Lung microvascular endothelial cell (primary cell): ENCODE data around the gene ZDHHC14. TPM values are rescaled to one million over a fixed set of nuclear protein-coding genes. Genes with fewer than 3 reads are reported as not detected.
"Not testable (repeated sequence)": the region's sequence is repeated elsewhere in the genome, so short reads cannot be mapped to it uniquely, and the experiment has no call there.

Experiments used
- DNase-seq, 2 donors: peaks; one replicate each; pipeline versions ENCODE4 v3.0.0 to v3.0.0-alpha.2; 2010; ENCODE audit warnings: low read depth in 2 of 2
- total RNA-seq: library from RNA; depleted of rRNA; stranded (reverse); fragments of >200 nt; gene quantifications from 2 replicates; pipeline ENCODE4 v1.2.1, GENCODE V29; 2014

The ZDHHC14 gene
- total RNA-seq, 1 donor from 2014 or later = 56.0 TPM

GRCh38 chr6:157684620-157685299, 303.8 kb downstream of the ZDHHC14 start:
- DNase-seq = no peak

DNA sequence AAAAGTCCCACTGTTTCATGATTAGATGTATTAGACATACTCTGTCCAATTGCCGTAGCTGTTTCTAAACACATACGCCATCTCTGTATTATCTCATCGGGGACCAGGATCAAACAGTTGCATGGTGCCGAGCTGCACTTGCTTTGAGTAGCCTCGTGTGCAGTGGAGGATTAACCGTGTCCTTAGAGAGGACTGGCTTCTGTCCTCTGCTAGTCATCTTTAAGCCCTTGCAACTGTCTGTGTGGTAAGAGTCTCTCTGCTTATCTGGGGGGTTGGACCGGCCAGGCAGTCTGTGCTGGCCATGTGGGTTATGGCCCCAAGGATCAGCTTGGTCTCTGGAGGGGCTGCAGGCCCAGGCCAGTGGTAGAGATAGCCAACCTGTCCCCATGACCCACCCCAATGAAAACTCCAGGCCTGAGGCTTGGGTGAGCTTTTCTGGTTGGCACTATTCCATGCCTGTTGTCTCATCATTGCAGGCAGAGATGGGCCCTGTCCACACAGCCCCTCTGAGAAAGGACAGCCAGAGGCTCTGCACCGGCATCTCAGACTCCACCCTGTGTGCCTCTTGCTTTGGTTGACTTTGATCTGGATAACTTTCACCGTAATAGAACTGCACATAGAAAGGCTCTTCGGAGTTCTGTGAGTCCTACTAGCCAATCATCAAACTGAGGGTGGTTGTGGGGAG, 304.7 kb downstream of the ZDHHC14 start:
- no peak for DNase-seq

- DNase-seq = no peak
These were observed 307.4 kb downstream of the ZDHHC14 start for GRCh38 chr6:157688275-157688959.

DNA sequence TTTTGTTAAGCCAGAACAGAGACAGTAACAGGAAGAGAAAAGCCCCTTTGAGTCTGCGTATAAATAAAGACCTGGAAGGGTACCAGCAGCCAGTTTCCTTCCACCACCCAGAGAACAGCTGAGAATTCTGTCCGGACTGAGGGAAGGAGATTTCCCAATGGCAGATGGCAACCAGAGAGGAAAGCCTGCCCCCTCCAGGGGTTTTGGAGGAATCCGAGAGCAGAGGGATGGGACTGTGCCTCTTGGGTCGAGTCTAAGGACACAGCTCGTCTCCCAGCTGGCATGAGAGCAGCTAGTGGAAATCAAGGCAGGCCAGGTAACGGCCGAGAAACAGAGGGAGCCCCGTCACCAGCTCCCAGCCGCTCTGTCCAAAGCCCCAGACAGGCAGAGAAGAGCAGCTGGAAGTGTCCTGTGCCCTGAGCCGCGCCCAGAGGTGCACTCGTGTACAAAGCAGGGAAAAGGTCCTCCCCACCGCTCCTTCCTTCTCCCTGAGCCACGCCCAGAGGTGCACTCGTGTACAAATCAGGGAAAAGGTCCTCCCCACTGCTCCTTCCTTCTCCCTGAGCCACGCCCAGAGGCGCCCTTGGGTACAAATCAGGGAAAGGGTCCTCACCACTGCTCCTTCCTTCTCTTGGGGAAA, 308.1 kb downstream of the ZDHHC14 start:
- no peak for DNase-seq

GRCh38 chr6:157689875-157690274, 308.9 kb downstream of the ZDHHC14 start:
- DNase-seq = no peak

DNA sequence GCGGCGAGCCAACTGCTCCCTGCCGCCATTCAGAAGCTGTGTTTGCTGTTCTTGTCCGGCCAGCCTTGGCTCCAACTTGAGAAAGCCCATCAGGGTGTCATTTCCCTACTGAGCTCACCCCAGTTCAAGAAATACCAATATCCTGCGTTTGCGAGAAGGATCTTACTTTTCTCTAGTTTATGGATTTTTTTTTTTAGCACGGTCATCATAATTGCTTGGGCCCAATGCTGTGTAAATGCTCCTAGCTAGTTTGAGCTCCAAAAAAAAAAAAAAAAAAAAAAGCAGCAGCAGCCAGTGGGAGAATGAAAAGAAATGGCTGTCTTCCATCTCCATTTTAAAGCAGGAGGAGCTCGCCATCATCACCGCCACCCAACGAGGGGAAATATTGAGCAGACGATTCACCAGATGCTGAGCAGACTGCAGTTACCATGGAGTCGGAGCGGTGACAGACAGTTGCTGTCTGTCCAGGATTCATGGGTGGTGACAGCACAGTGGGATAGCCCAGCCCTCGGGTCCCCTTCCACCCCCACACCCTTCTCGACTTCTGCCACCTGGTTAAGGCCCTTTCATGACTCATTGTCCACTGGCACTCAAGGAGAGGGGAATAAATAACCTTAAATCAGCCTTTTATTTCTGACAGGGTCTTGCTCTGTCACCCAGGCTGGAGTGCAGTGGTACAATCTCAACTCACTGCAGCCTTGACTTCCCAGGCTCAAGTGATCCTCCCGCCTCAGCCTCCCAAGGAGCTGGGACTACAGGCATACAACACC, 309.6 kb downstream of the ZDHHC14 start:
- no peak for DNase-seq

- DNase-seq = not testable (repeated sequence)
These were observed 310.6 kb downstream of the ZDHHC14 start for GRCh38 chr6:157691621-157692020.

DNA sequence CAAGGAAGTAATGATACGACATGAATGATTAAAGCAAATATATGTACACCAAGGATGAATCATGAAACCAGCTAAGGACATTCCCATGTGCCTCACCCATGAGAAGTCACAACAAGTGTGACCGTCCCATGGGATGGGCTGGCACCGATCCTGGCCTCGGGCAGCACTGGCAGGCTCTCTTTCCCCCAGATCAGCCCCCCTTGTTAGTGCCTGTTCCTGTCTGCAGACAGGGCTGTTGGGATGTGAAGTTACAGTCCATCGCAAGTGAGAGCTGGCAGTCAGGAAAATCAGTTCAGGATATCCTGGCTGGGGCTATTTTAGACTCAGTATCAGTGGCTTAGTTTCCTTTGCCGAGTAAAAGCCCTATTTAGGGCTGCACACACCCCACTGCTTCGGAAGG, 312.9 kb downstream of the ZDHHC14 start:
- peak; percentile 30 to 61 for DNase-seq

GRCh38 chr6:157695301-157696040, 314.5 kb downstream of the ZDHHC14 start:
- DNase-seq = no peak

DNA sequence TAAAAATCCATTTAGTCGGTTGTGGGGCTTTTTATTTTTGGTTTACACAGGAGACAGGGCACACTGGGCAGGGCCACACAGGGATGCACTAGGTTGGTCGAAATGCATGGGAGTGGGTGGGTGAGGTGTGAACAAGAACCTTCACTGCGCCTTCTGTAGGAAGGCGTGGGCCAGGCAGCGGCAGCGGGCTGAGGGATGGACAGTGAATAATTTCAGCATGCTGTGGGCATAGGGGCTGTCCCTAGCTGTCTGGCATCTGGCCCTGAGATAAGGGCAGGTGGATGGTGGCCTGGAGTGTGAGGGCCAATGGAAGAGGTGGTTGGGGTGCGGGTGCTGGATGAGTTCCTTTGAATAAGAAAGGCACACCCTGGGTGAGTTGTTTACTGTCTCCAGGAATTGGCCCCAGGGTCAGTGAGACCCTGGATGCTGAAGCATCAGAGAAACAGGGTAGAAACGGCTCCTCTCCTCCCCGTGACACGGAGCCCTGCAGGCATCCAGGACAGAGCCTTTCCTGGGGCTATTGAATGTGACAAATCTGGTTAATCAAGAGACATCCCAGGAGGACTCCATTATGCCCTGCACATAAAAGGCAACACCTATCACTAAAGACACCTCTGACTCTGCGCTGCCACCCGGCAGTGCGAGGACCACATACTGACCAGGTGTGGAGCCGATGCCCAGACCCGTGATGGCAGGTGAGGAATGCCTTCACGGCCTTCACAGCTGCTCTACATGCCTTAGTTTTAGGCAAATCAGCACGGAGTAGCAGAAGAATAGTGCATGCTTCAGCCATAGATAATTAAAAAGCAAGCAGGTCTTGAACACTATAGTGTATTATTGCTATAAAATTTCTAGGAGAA, 319.0 kb downstream of the ZDHHC14 start:
- no peak for DNase-seq

GRCh38 chr6:157706351-157706750, 325.4 kb downstream of the ZDHHC14 start:
- DNase-seq = not testable (repeated sequence)

DNA sequence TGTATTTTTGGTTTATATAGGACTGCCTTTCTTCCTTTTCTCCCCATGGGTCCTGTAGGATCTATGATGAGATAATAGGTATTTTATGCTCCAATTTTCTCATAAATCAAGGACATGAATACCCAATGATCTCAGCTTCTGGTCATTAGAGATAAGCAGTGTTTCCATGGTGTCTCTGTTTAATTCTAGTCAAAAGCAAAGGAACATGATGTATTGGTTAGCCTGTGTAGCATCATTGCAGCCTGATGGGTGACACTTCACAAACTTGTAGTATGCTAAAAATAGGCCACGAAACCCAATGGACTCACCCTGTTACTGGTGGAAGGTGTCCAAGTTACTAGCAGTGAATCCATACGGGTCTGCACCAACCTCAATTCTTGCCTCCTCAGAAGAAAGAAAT, 325.9 kb downstream of the ZDHHC14 start:
- no peak for DNase-seq

- no peak for DNase-seq
These were observed 326.6 kb downstream of the ZDHHC14 start for GRCh38 chr6:157707576-157707975.

DNA sequence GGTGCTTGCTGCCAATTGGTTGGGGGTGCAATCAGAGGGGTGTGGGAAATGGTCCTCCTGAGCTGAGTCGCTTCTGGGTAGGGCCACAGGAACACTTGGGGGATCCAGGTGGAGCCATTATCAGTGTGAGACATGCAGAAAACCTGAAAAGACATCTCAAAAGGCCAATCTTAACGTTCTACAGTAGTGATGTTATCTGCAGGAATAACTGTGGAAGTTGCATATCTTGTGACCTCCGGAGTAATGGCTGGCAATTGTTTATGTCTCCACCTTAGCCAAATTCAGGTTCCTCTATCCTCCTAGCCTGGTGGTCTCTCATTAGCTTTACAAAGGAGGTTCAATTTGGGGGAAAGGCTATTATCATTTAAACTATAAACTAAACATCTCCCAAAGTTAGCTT, 327.2 kb downstream of the ZDHHC14 start:
- no peak for DNase-seq

DNA sequence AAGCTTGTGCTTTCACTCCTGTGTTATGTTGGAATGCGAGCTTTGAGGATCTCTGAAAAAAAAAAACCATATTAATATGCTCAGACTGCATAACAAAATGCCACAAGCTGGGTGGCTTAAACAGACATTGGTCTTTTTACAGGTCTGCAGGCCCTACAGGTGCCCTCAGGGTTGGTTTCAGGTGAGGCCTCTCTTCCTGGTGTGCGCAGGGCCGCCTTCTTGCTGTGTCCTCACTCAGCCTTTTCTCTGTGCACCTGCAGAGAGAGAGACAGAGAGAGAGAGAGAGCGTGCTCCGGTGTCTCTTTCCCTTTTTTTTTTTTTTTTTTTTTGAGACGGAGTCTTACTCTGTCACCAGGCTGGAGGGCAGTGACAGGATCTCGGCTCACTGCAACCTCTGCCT, 327.9 kb downstream of the ZDHHC14 start:
- DNase-seq = no peak

GRCh38 chr6:157709555-157709954, 328.6 kb downstream of the ZDHHC14 start:
- DNase-seq = no peak

DNA sequence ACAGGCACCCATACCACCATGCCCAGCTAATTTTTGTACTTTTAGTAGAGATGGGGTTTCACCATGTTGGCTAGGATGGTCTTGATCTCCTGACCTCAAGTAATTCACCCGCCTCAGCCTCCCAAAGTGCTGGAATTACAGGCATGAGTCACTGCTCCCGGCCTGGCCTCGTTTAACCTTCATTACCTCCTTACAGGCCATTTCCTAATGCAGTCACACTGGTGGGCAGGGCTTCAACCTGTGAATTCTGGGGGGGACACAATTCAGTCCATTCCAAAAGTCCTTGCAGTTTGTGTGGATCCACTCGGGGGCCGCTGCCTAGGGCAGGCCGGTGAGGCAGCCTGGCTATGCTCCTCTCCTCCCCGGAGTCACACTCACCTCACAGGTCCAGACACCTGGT, 329.6 kb downstream of the ZDHHC14 start:
- peak in 1 of 2 donors; percentile 22 for DNase-seq

GRCh38 chr6:157711060-157711459, 330.1 kb downstream of the ZDHHC14 start:
- DNase-seq = no peak

DNA sequence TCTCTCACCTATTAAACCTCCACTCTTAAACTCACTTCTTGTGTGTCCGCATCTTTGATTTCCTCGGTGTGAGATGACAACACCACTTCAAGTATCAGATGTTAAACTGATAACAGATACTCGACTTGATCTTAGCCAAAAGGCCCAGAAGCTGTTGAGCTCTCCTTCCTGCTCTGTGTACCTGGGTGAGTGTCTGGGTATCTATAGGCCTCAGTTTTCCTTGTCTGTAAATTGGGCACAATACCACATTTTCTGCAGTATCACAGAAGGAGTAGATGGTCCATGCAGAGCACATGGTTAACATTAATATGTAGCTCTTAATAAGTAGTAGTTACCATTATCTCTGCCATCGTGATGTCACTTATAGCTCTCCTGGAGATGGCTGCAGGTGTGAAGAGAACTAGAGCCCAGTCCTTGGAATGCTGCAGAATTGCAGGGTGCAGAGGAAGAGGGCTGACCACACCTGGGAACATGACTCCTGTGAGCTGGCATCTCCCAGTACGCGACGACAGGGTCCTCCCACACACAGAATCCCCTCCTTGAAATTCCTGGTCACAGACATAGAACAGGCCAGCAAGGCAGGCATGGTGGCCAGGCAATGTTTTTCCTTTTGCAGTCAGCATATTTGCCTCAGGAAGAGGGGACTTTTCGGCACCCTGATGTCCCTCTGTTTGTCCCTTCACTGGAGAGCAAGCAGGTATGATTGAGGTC, 331.8 kb downstream of the ZDHHC14 start:
- no peak for DNase-seq
